Activated CD4-positive, alpha-beta memory T cell treated with anti-CD3 and anti-CD28 coated beads, Interleukin-2, amount 10 ng/mL, durations not matched to agents 7 days and 5 days (primary cell): ENCODE results near the gene OR5AS1. TPM values are rescaled to one million over a fixed set of nuclear protein-coding genes. Genes with fewer than 3 reads are reported as not detected.
"Not testable (repeated sequence)": the region's sequence is repeated elsewhere in the genome, so short reads cannot be mapped to it uniquely, and the experiment has no call there.

Experiments used
- CTCF ChIA-PET: fragments of 350-600 bp; sonication (Branson Sonifier 250); formaldehyde crosslinking; loops from one replicate; lab custom pipeline; 2021; ENCODE audit warnings: antibody characterized with exemption, inconsistent platforms; lab: Charles Lee
- POLR2A ChIA-PET: fragments of 350-600 bp; sonication (Branson Sonifier 250); formaldehyde crosslinking; loops from one replicate; lab custom pipeline; 2021; ENCODE audit warnings: antibody characterized with exemption; lab: Charles Lee
- DNase-seq: peaks from one replicate; pipeline ENCODE4 v3.0.0-alpha.2; 2020
- H3K27ac Mint-ChIP-seq: one replicate; pipeline ENCODE4 v1.8.0; 2021; ENCODE audit warnings: mild to moderate bottlenecking, mixed read lengths
- H3K27me3 Mint-ChIP-seq: one replicate; pipeline ENCODE4 v1.8.0; 2021; ENCODE audit warnings: mixed read lengths
- H3K36me3 Mint-ChIP-seq: one replicate; pipeline ENCODE4 v1.8.0; 2021; ENCODE audit warnings: low read depth, mixed read lengths
- H3K4me1 Mint-ChIP-seq: one replicate; pipeline ENCODE4 v1.8.0; 2021; ENCODE audit warnings: mixed read lengths
- H3K4me3 Mint-ChIP-seq: one replicate; pipeline ENCODE4 v1.8.0; 2021; ENCODE audit warnings: mild to moderate bottlenecking, mixed read lengths
- H3K9me3 Mint-ChIP-seq: one replicate; pipeline ENCODE4 v1.8.0; 2021; ENCODE audit warnings: mixed read lengths
- total RNA-seq, 2 experiments: library from RNA; stranded (reverse); gene quantifications; one replicate each; pipeline ENCODE4 v1.2.3, GENCODE V29; 2021

The OR5AS1 gene
- total RNA-seq: not detected

GRCh38 chr11:56027354-56027753 lies at the start of gene OR5AS1:
OR5AS1 (plus strand) TSS chr11:56027654; CDS start chr11:56030419, 2,765 bp downstream.
- H3K27ac Mint-ChIP-seq: no peak within 1 kb of the TSS
- ChIA-PET POLR2A (no interaction called here), CTCF (no interaction called here)

DNA sequence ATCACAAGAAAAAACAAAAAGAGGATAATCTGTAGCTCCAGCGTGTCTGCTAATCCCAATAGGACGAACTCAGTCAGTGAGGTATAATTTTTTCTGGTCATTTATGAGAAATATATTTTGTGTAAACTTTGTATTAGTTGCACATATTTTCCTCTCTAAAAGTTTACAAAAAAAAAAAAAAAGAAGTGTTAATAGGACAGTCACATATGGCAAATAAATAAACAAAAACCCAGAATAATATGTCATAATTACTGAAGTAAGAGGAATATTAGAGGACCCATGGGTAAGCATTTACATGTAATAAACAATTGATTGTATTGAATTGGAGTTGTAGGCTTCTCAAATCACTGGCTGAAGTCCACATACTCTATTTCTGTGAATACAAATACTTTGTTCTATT lies 32.9 kb upstream of the OR5AS1 start, which contains the start of gene OR5F1:
TSS of gene OR5F1 (minus strand) at position 101 of the 400 bp plus-strand sequence. CDS start at position 101, 0 bp downstream.
- H3K4me3 Mint-ChIP-seq: no peak within 1 kb of the TSS
- H3K4me1 Mint-ChIP-seq: no peaks in the 10 kb centered on the region
- POLR2A ChIA-PET: no interaction called here
- no peaks in the 10 kb centered on the region for H3K36me3 Mint-ChIP-seq
- no peak for DNase-seq
- H3K27me3 Mint-ChIP-seq: no peaks in the 10 kb centered on the region
- CTCF ChIA-PET: no interaction called here
- H3K9me3 Mint-ChIP-seq: peaks cover 21% of the 10 kb centered on the region
- H3K27ac Mint-ChIP-seq: no peak within 1 kb of the TSS

More at GRCh38 chr11:56027354-56027753, at the start of gene OR5AS1:
- Mint-ChIP-seq H3K4me3 (no peak within 1 kb of the TSS), H3K4me1 (no peaks in the 10 kb centered on the region), H3K9me3 (peaks cover 10% of the 10 kb centered on the region), H3K27me3 (no peaks in the 10 kb centered on the region), H3K36me3 (no peaks in the 10 kb centered on the region)
- DNase-seq: no peak

DNA sequence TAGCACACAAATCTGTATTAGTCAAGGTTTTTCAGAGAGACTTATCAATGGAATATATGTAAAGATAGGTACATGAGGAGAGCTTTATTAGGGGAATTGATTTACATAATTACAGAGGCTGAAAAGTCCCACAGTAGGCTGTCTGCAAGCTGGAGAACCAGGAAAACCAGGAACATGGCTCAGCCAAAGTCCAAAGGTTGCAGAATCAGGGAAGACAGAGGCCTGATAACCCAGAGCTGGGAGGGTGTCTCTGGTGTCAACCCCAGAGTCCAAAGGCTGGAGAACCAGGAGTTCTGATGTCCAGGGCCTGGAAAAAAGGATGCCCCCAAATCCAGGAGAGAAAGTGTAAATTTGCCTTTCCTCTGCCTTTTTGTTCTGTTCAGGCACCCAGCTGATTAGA lies 16.7 kb upstream of the OR5AS1 start:
- no peaks in the 10 kb centered on the region for H3K36me3 Mint-ChIP-seq
- POLR2A ChIA-PET: no interaction called here
- H3K27me3 Mint-ChIP-seq: no peaks in the 10 kb centered on the region
- H3K27ac Mint-ChIP-seq: no peak overlapping the region
- no peak for DNase-seq
- CTCF ChIA-PET: no interaction called here
- H3K9me3 Mint-ChIP-seq: peaks cover 6% of the 10 kb centered on the region
- H3K4me3 Mint-ChIP-seq: no peak overlapping the region
- H3K4me1 Mint-ChIP-seq: no peaks in the 10 kb centered on the region

- Mint-ChIP-seq H3K27me3 (no peaks in the 10 kb centered on the region), H3K36me3 (no peaks in the 10 kb centered on the region), H3K4me3 (no peak overlapping the region), H3K4me1 (no peaks in the 10 kb centered on the region), H3K27ac (no peak overlapping the region), H3K9me3 (peaks cover 10% of the 10 kb centered on the region)
- no peak for DNase-seq
- ChIA-PET CTCF (no interaction called here), POLR2A (no interaction called here)
Measured at GRCh38 chr11:56013805-56014204, 13.6 kb upstream of the OR5AS1 start.

DNA sequence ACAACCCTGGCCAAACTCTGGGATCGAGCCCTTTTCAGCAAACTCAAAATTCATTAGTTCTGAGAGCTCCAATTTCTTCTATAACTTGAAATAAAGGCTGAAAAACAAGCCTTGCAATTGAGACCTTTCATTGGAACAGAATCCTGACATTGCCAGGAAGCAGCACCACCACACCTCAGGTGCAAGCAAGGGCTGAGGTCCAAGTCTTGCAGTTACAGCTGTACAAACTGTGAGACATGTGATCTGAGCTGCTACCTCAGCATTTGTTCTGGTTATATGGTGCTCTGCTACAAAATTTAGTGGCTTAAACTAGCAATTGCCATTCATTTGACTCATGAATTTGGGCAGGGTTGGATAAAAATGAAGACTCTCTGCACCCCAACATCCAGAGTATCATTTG lies 18.1 kb downstream of the OR5AS1 start:
- Mint-ChIP-seq H3K9me3 (peaks cover 19% of the 10 kb centered on the region), H3K27ac (no peak overlapping the region), H3K36me3 (no peaks in the 10 kb centered on the region), H3K4me3 (no peak overlapping the region), H3K4me1 (no peaks in the 10 kb centered on the region), H3K27me3 (no peaks in the 10 kb centered on the region)
- POLR2A ChIA-PET: no interaction called here
- CTCF ChIA-PET: no interaction called here
- DNase-seq: no peak

DNA sequence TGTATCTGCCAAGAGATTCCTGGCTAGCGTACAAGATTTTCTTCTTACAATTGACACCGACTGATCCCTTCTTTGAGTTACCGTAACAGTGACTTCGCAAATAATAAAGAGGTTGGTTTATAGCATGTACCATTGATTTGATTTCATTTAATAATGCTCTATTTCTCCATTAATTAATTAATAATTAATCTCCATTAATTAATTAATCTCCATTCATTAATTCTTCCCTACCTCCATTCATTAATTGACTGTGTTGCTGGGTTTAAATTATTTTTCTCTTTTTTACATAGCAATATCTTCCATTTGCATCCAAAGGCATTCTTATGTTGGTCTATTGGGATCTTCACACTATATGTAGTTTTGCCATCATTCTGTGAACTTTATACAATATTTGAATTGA lies 21.0 kb downstream of the OR5AS1 start:
- CTCF ChIA-PET: no interaction called here
- Mint-ChIP-seq H3K4me1 (no peaks in the 10 kb centered on the region), H3K4me3 (no peak overlapping the region), H3K9me3 (peaks cover 12% of the 10 kb centered on the region), H3K27me3 (no peaks in the 10 kb centered on the region), H3K27ac (no peak overlapping the region), H3K36me3 (no peaks in the 10 kb centered on the region)
- DNase-seq: no peak
- POLR2A ChIA-PET: no interaction called here

GRCh38 chr11:56049487-56049886 lies 22.0 kb downstream of the OR5AS1 start:
- no peaks in the 10 kb centered on the region for H3K4me1 Mint-ChIP-seq
- H3K9me3 Mint-ChIP-seq: peaks cover 12% of the 10 kb centered on the region
- ChIA-PET CTCF (no interaction called here), POLR2A (no interaction called here)
- no peak overlapping the region for H3K4me3 Mint-ChIP-seq
- no peaks in the 10 kb centered on the region for H3K36me3 Mint-ChIP-seq
- H3K27me3 Mint-ChIP-seq: no peaks in the 10 kb centered on the region
- H3K27ac Mint-ChIP-seq: no peak overlapping the region
- no peak for DNase-seq

DNA sequence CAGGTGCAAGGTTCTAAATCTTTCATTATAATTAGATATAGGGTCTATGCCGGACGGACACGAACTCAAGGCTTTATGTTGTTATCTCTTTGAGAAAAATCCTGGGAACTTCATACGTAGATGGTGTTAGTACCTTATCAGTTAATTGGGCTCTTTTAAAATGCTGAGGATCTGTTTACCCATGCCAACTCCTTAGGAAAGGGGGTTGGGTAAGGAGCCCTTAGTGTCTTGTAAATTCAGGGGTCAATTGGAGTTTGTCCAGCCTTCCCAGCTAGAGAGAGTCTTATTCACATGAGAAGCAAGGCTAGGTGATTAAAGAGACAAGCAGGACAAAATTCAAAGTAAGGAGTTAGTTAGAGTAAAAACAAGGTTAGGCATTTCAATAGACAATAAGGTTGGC lies 28.9 kb downstream of the OR5AS1 start:
- H3K36me3 Mint-ChIP-seq, H3K27me3 Mint-ChIP-seq, DNase-seq, H3K27ac Mint-ChIP-seq, CTCF ChIA-PET, POLR2A ChIA-PET, H3K4me1 Mint-ChIP-seq, H3K4me3 Mint-ChIP-seq: not testable (repeated sequence)
- H3K9me3 Mint-ChIP-seq: peaks cover 18% of the 10 kb centered on the region

DNA sequence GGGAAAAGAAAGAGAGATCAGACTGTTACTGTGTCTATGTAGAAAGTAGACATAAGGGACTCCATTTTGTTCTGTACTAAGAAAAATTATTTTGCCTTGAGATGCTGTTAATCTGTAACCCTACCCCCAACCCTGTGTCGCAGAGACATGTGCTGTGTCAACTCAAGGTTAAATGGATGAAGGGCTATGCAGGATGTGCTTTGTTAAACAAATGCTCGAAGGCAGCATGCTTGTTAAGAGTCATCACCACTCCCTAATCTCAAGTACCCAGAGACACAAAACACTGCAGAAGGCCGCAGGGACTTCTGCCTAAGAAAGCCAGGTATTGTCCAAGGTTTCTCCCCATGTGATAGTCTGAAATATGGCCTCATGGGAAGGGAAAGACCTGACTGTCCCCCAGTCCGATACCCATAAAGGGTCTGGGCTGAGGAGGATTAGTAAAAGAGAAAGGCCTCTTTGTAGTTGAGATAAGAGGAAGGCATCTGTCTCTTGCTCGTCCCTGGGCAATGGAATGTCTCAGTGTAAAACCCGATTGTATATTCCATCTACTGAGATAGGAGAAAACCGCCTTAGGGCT lies 30.3 kb downstream of the OR5AS1 start:
- H3K4me1 Mint-ChIP-seq, H3K4me3 Mint-ChIP-seq, H3K27me3 Mint-ChIP-seq, POLR2A ChIA-PET, H3K36me3 Mint-ChIP-seq, CTCF ChIA-PET, DNase-seq, H3K27ac Mint-ChIP-seq: not testable (repeated sequence)
- peaks cover 15% of the 10 kb centered on the region for H3K9me3 Mint-ChIP-seq

DNA sequence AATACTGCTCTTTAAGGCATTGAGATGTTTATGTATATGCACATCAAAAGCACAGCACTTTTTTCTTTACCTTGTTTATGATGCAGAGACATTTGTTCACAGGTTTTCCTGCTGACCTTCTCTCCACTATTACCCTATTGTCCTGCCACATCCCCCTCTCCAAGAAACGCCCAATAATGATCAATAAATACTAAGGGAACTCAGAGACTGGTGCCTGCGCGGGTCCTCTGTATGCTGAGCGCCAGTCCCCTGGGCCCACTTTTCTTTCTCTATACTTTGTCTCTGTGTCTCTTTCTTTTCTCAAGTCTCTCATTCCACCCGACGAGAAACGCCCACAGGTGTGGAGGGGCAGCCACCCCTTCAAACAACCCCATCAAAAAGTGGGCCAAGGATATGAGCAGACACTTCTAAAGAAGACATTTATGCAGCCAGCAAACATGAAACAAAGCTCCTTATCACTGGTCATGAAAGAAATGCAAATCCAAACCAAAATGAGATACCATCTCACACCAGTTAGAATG lies 30.9 kb downstream of the OR5AS1 start:
- DNase-seq, H3K4me3 Mint-ChIP-seq, H3K4me1 Mint-ChIP-seq, H3K36me3 Mint-ChIP-seq, POLR2A ChIA-PET, CTCF ChIA-PET, H3K27ac Mint-ChIP-seq, H3K27me3 Mint-ChIP-seq: not testable (repeated sequence)
- H3K9me3 Mint-ChIP-seq: peaks cover 15% of the 10 kb centered on the region

DNA sequence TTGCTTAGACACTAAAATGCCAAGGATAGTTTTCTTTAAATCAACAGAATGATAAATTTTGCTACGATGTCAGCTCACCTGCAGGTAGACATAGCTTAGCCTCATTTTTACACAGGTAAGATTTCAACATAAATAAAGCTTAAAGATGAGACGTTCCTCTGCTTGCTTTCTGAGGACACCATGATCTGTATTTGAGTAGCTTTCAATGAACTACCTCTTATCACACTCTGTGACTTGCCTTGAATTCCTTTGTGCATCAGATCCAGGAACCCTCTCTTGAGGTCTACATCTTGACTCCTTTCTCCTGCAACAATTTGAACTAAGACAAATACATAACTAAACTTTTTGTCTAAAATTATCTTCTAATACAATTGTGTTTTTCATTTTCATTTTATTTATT lies 39.5 kb downstream of the OR5AS1 start:
- CTCF ChIA-PET: no interaction called here

More for the DNA sequence above, 39.5 kb downstream of the OR5AS1 start:
- H3K36me3 Mint-ChIP-seq: no peaks in the 10 kb centered on the region
- DNase-seq: no peak
- H3K4me3 Mint-ChIP-seq: no peak overlapping the region
- H3K27ac Mint-ChIP-seq: no peak overlapping the region
- H3K27me3 Mint-ChIP-seq: no peaks in the 10 kb centered on the region
- POLR2A ChIA-PET: no interaction called here
- peaks cover 22% of the 10 kb centered on the region for H3K9me3 Mint-ChIP-seq
- no peaks in the 10 kb centered on the region for H3K4me1 Mint-ChIP-seq

Other genes starting within 250 kb of the OR5AS1 start
- gene OR5D14, start 232.1 kb upstream of the OR5AS1 start, total RNA-seq: not detected
- not detected for gene OR5L1, start 216.3 kb upstream of the OR5AS1 start, total RNA-seq
- gene OR5D18, start 208.0 kb upstream of the OR5AS1 start, total RNA-seq: not detected
- not detected for gene OR5L2, start 200.4 kb upstream of the OR5AS1 start, total RNA-seq
- not detected for gene OR5D16, start 188.9 kb upstream of the OR5AS1 start, total RNA-seq
- not detected for gene TRIM51, start 144.4 kb upstream of the OR5AS1 start, total RNA-seq
- gene OR5W2, start 113.1 kb upstream of the OR5AS1 start, total RNA-seq: not detected
- gene OR5I1, start 91.3 kb upstream of the OR5AS1 start, total RNA-seq: not detected
- not detected for gene OR10AG1, start 57.7 kb upstream of the OR5AS1 start, total RNA-seq
- not detected for gene OR5F1, start 33.0 kb upstream of the OR5AS1 start, total RNA-seq
- gene OR8I2, start 65.7 kb downstream of the OR5AS1 start, total RNA-seq: not detected
- gene OR8H2, start 76.0 kb downstream of the OR5AS1 start, total RNA-seq: not detected
- not detected for gene OR8H3, start 94.7 kb downstream of the OR5AS1 start, total RNA-seq
- gene OR8J3, start 112.5 kb downstream of the OR5AS1 start, total RNA-seq: not detected
- gene OR8K5, start 132.7 kb downstream of the OR5AS1 start, total RNA-seq: not detected
- gene OR5J2, start 149.0 kb downstream of the OR5AS1 start, total RNA-seq: not detected
- not detected for gene OR5T2, start 206.6 kb downstream of the OR5AS1 start, total RNA-seq
- not detected for gene OR5T3, start 224.6 kb downstream of the OR5AS1 start, total RNA-seq
- not detected for gene OR5T1, start 246.5 kb downstream of the OR5AS1 start, total RNA-seq